H7 (cell line): ENCODE results near the gene HDAC6. TPM values are rescaled to one million over a fixed set of nuclear protein-coding genes. Genes with fewer than 3 reads are reported as not detected.
"Not testable (repeated sequence)": the region's sequence is repeated elsewhere in the genome, so short reads cannot be mapped to it uniquely, and the experiment has no call there.

ENCODE experiments used
- DNase-seq: peaks from one replicate; pipeline ENCODE4 v3.0.0; 2012
- H3K27me3 ChIP-seq: 2 replicates; pipeline ENCODE4 v1.6.0; 2011; ENCODE audit warnings: mild to moderate bottlenecking, low read length; ENCODE audit not compliant: control insufficient read depth, insufficient read depth
- H3K36me3 ChIP-seq: replicated peaks from 2 replicates; pipeline ENCODE4 v1.5.1; 2011; ENCODE audit warnings: low read length; ENCODE audit not compliant: control insufficient read depth, insufficient read depth
- H3K4me3 ChIP-seq: 2 replicates; pipeline ENCODE4 v1.5.1; 2011; ENCODE audit warnings: low read depth, mild to moderate bottlenecking, control low read depth, low read length, moderate library complexity; ENCODE audit not compliant: insufficient read depth
- total RNA-seq: library from RNA; depleted of rRNA; stranded (reverse); fragments of >200 nt; shearing (Covaris generic); gene quantifications from 2 replicates; pipeline ENCODE4 v1.2.3, GENCODE V29; 2014

HDAC6 gene
- total RNA-seq, 1 experiment from 2014 or later = 52.4 TPM

DNA sequence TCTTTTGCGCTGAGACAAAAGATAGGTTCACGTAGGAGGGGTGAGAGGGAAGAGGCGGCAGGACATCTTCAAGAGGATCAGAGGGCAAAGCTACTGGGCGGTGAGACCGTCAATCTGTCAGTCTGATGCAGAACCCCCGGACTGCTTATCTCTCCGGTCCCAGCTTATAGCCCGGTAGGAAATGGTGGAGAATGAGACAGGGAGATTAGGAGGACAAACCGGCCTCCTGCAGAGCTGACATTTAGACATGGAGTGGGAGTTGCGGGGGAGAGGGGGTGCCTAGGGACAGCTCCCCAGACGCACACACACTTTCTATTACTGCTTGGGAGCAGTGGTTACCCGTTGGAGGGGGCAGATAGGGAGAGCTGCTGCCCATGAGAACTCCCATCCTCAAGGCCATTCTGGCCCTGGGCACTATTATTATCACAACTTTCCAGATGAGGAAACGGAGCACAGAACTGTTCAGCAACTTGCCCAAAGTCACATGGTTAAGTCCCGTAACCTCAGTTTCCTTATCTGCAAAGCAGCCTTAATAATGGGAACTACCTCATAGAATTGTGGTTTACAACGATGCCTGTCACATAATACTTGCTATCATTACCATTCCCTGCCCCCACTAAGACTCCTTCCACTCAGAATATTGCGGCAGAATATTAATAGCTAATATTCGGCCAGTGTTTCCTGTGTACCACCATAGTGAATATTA is 1.1 kb upstream of the HDAC6 start:
- DNase-seq = no peak
- peak overlapping the region; percentile 50 for H3K4me3 ChIP-seq
- H3K36me3 ChIP-seq = peaks cover 2% of the 10 kb centered on the region
- no peaks in the 10 kb centered on the region for H3K27me3 ChIP-seq

DNA sequence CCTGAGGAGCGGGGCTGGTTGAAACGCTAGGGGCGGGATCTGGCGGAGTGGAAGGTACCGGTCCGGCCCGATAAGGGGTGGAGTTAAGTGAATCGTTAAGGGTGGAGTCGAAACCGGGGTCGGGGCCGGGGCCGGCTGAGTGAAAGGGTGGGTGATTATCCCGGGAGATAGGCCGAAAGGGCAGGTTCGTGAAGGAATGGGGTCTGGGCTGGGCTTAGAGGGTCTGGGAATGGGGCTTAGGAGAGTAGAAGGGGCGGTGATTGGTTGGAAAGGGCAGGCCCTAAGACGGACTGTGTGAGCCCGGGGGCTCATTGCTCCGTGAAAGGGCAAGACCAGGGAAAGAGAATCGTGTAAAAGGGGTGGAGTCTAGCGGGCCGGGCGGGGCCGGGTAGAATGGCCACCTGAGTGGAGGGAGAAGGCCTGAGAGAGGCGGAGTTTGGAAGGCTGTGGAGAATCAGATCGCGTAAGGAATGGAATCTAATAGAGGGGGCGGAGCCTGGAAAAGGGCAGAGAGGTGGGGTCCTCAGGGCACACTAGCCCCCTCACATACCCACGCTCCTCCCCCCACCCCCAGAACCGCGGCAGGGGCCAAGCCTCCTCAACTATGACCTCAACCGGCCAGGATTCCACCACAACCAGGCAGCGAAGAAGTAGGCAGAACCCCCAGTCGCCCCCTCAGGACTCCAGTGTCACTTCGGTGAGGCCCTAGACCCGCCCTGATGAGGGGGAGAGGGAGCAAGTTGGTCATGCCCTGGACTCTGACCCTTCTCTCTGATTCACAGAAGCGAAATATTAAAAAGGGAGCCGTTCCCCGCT is 430 bp downstream of the HDAC6 start:
- Histone ChIP-seq H3K27me3 (no peaks in the 10 kb centered on the region), H3K36me3 (peaks cover 2% of the 10 kb centered on the region), H3K4me3 (peak overlapping the region; percentile 59)
- DNase-seq = peak; percentile 88

DNA sequence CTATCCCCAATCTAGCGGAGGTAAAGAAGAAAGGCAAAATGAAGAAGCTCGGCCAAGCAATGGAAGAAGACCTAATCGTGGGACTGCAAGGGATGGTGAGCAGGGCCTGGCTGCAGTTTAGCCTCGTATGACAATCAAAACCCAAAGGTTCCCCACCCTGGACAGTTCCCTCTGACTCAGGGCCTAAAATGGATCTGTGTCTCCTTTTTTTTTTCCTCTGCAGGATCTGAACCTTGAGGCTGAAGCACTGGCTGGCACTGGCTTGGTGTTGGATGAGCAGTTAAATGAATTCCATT is 986 bp downstream of the HDAC6 start:
- H3K4me3 ChIP-seq = peak overlapping the region; percentile 59
- no peaks in the 10 kb centered on the region for H3K27me3 ChIP-seq
- peaks cover 2% of the 10 kb centered on the region for H3K36me3 ChIP-seq
- no peak for DNase-seq

- Histone ChIP-seq H3K4me3 (no peak overlapping the region), H3K36me3 (peaks cover 2% of the 10 kb centered on the region), H3K27me3 (no peaks in the 10 kb centered on the region)
- DNase-seq = no peak
Observed at GRCh38 chrX:48806081-48806480, 4.2 kb downstream of the HDAC6 start.

GRCh38 chrX:48813644-48814043 is 11.8 kb downstream of the HDAC6 start:
- H3K27me3 ChIP-seq = no peaks in the 10 kb centered on the region
- DNase-seq = no peak
- no peak overlapping the region for H3K4me3 ChIP-seq

DNA sequence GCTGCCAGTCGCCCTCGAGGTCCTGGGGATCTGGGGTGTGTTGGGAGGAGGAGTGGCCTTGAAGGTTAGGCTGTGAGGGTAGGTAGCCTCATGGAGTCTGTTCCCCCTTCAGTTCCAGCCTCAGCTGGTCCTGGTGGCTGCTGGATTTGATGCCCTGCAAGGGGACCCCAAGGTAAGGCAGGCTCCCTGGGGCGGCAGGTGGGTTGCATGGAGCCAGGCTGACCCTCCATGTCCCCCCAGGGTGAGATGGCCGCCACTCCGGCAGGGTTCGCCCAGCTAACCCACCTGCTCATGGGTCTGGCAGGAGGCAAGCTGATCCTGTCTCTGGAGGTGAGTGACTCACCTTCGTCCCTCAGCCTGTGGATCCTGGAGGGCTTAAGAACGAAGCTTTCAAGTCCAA is 12.9 kb downstream of the HDAC6 start:
- no peak for DNase-seq
- Histone ChIP-seq H3K36me3 (no peaks in the 10 kb centered on the region; the same call in none of the 2 replicates), H3K4me3 (no peak overlapping the region), H3K27me3 (no peaks in the 10 kb centered on the region)

More at GRCh38 chrX:48813644-48814043, 11.8 kb downstream of the HDAC6 start:
- no peaks in the 10 kb centered on the region; the same call in none of the 2 replicates for H3K36me3 ChIP-seq

GRCh38 chrX:48815266-48815665 is 13.4 kb downstream of the HDAC6 start:
- H3K4me3 ChIP-seq = no peak overlapping the region
- H3K36me3 ChIP-seq = peaks cover 1% of the 10 kb centered on the region
- no peak for DNase-seq
- H3K27me3 ChIP-seq = no peaks in the 10 kb centered on the region

DNA sequence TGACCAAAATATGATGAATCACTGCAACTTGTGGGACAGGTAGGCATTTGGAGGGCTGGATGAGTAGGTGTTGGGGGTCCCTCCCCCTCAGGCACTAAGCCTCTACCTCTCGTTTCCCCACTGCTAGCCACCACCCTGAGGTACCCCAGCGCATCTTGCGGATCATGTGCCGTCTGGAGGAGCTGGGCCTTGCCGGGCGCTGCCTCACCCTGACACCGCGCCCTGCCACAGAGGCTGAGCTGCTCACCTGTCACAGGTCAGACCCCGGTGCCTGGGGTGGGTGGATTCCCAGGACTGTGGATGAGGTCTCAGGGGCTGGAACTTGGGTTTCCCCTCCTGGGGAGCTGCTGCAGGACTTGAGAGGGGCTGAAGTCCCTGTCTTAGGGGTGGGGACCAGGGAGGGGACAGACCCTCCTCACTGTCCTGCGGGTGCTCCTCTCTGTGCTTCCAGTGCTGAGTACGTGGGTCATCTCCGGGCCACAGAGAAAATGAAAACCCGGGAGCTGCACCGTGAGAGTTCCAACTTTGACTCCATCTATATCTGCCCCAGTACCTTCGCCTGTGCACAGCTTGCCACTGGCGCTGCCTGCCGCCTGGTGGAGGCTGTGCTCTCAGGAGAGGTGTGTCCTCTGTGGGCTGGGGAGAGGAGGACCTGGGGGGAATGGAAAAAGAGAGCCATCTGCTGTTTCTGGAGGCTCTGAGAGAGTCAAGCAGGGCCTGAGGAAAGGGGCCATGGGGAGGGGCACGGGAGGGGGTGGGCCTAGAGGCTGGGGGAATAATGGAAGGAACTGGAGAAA is 14.3 kb downstream of the HDAC6 start:
- no peak for DNase-seq
- H3K27me3 ChIP-seq = no peaks in the 10 kb centered on the region
- peaks cover 1% of the 10 kb centered on the region for H3K36me3 ChIP-seq
- no peak overlapping the region for H3K4me3 ChIP-seq

GRCh38 chrX:48818098-48818497 is 16.2 kb downstream of the HDAC6 start:
- DNase-seq = no peak
- H3K4me3 ChIP-seq = no peak overlapping the region
- peaks cover 1% of the 10 kb centered on the region for H3K36me3 ChIP-seq
- no peaks in the 10 kb centered on the region for H3K27me3 ChIP-seq

GRCh38 chrX:48818866-48819265 is 17.0 kb downstream of the HDAC6 start:
- H3K36me3 ChIP-seq = peaks cover 3% of the 10 kb centered on the region
- no peak overlapping the region for H3K4me3 ChIP-seq
- DNase-seq = no peak
- no peaks in the 10 kb centered on the region for H3K27me3 ChIP-seq

- not testable (repeated sequence) for H3K4me3 ChIP-seq, H3K36me3 ChIP-seq, H3K27me3 ChIP-seq, DNase-seq
Observed at GRCh38 chrX:48819394-48819793, 17.5 kb downstream of the HDAC6 start.

GRCh38 chrX:48823053-48823452 is 21.2 kb downstream of the HDAC6 start:
- H3K4me3 ChIP-seq = no peak overlapping the region
- 0 out of 2 replicates have a peak, but pooled peaks cover 3% of the 10 kb centered on the region for H3K36me3 ChIP-seq
- no peak for DNase-seq
- H3K27me3 ChIP-seq = peaks cover 11% of the 10 kb centered on the region

GRCh38 chrX:48824066-48824465 is 22.2 kb downstream of the HDAC6 start:
- Histone ChIP-seq H3K27me3 (peaks cover 11% of the 10 kb centered on the region), H3K36me3 (0 out of 2 replicates have a peak, but pooled peaks cover 3% of the 10 kb centered on the region), H3K4me3 (no peak overlapping the region)
- no peak for DNase-seq

DNA sequence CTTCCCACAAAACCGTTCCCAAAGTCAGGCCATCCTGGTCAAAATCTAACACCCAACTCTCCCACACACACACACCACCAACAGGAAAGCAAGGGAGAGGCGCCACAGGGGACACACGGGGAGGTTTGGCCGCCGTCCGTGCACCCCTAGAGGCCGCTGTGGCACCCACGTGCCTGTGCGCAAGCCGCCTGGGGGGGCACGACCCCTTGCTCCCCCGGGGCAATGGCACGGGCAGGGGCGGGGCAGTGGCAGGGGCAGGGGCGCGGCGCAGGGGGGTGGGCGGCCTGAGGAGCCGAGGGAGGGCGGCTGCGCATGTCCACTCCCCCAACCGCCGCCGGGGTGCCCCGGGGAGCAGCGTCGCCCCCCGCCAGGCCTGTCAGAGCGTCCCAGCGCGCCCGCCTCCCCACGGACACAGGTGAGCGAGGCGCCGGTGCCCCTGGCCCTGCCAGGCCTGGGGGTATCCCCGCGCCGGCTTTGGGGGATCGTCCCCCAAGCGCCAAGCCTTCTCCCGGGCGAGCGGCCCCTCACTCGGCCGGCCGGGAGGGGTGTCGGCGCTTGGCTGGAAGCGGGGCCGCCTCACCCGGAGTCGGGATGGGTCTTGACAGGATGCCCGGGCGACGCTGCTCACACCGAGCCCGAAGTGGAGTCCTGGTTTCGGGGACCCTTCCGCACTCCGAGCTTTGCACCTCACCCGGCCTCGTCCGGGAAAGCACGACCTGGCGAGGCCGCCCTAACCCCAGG is 24.4 kb downstream of the HDAC6 start, which contains the start of gene ERAS:
ERAS (plus strand) TSS at position 379 of the 741 bp plus-strand sequence. CDS start 2,611 bp downstream, outside the sequence.
- H3K36me3 ChIP-seq = 0 out of 2 replicates have a peak, but pooled peaks cover 2% of the 10 kb centered on the region
- DNase-seq = peak; percentile 77
- H3K27me3 ChIP-seq = peaks cover 19% of the 10 kb centered on the region
- H3K4me3 ChIP-seq = peak within 1 kb of the TSS; percentile 29
